Stimulated activated CD4-positive, alpha-beta T cell treated with anti-CD3 and anti-CD28 coated beads, Interleukin-2, amount 100 ng/mL, for 48 hours (primary cell): ENCODE measurements around the gene PLD5.

Experiments
- DNase-seq, 2 donors: peaks; one replicate each; pipeline ENCODE4 v3.0.0-alpha.2; 2020

Gene PLD5

DNA sequence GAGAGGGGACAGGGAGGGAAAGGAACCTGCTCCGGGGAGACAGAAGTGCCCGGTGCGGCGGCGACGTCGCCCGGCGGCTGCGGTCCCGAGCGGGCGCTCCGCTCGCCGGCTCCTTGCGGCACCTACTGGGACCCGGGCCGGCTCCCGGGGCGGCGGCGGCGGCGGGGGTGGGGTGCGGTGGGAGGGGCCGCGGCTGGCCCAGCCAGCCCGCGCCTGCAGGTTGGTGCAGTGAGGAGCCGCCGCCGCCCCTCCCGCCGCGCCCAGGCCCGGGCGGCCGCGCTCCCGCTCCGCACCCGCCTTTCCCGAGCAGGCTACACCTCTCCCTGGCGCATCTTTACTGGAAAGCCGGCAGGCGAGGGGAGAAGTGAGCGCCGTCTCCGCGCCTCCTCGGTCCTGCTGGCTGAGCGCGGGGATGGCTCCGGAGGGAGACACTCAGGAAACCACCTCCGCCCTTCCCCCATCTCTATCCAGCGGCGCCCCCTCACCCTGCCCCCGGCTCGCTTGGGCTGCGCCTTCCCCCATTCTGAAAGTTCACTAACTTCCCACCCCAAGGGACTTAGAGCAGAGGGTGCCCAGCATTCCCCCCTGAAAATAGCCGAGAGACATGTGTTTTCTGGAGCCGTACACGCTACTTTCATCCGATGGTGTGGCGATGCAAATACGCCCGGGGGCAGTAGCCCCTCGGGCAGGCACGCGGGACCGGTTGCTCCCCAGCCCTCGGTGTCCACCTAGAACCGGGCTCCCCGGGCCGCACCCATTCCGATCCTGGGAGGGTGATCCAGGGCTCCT, at the start of gene PLD5:
Gene PLD5 (minus strand): TSS at position 127 of the 789 bp plus-strand sequence.
- DNase-seq = no peak

DNA sequence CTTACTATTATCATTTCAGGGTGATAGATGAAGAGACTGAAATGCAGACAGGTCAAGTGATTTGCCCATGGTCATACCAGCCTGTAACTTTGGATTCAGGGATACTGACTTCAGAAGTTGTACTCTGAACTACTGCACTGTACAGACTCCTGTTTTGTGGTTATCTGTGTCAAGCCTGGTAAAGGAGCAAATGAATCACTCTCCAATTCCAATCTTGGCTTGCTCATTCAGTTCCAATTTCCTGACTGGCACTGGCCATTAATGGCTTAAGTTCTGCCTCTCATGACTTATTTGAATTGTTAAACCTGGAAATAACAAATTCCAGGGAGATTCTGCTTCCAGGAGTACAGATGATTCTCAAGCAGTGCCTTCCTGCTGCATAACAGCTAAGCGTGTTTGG, 45.4 kb upstream of the PLD5 start:
- DNase-seq = no peak

DNA sequence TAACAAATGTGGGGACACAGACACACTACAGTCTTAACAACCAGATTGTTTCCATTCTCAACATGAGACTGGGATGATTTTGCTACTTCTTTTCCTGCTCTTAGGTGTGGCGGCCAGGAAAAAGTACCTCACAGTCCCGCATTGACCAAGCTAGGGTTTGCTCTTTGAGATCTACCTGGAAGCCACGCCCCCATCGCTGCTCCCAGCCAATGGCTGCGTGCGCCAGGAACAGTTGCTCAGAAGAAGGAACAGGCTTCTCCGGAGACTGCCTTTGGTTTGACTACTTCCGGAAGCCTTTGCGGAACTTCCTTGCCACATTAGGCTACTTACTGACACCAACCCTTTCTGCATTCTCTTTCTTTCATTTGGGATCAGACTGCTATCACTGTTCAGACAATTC, 44.2 kb upstream of the PLD5 start:
- no peak for DNase-seq

DNA sequence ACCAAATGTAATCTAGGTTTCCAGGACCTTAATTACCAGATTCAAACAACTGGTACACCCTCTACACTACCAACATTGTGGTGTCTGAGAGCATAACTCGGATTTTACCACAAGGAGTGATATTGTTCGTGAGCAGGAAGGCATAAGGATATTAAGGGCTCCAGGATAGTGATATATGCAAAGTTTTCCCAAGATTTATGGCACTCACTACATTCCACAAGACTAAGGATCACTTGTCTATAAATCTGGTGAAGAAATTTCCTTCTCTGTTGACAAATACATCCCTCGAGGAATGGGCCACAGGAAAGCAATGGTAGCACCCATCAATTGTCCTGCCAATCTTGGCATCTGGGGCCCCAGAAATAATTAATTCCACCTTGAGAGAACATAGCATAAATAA, 43.1 kb upstream of the PLD5 start:
- DNase-seq = no peak

DNA sequence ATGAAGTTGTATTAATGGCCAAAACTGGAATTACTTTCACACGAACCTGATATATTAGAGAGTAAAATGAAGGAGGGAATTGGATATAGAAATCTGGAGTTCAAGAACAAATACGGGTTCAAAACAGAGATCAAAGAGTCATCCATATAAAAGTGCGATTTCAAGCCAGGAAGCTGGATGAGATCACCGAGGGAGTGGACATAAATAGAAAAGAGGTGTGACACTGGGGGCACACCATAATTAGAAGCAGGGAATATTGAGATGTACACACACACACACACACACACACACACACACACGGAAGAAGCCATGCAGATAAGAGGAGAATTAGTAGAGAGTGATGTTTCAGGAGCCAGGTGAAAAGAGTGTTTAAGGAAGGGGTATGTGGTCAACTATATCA, 32.3 kb upstream of the PLD5 start:
- no peak for DNase-seq

DNA sequence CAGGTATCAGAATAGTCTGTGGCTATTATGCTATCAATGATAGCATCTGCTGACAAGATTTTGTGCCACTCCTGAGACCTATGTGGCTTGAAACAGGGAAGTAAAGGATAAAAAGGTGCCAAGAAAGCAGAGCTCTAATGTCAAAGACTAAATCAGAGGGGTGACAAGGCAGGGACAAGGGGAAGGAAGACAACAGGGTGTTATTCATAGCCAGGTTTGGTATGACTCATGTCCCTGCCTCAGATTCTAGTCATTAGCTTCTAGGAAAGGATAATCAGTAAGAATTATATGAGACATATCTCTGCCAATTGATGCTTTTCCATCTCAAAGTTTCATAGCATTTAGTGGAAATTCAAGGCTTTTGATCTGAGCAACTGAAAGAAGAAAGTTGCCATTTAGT, 31.8 kb upstream of the PLD5 start:
- no peak for DNase-seq

DNA sequence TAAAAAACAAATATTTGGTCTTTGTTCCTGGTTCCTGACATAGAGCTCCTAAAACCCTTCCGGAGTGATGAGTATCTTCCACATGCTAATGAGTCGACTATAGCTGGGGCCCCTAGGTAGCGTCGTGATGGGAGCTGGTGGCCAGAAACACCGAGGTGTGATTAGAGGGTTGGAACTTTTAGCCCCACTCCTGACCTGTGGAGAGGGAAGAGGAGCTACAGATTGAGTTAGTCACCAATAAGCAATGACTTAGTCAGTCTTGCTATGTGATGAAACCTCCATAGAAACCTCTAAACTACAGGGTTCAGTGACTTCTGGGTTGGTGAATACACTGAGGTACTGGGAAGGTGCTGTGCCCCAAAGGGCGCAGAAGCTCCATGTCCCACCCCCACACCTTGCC, 30.1 kb upstream of the PLD5 start:
- no peak for DNase-seq

DNA sequence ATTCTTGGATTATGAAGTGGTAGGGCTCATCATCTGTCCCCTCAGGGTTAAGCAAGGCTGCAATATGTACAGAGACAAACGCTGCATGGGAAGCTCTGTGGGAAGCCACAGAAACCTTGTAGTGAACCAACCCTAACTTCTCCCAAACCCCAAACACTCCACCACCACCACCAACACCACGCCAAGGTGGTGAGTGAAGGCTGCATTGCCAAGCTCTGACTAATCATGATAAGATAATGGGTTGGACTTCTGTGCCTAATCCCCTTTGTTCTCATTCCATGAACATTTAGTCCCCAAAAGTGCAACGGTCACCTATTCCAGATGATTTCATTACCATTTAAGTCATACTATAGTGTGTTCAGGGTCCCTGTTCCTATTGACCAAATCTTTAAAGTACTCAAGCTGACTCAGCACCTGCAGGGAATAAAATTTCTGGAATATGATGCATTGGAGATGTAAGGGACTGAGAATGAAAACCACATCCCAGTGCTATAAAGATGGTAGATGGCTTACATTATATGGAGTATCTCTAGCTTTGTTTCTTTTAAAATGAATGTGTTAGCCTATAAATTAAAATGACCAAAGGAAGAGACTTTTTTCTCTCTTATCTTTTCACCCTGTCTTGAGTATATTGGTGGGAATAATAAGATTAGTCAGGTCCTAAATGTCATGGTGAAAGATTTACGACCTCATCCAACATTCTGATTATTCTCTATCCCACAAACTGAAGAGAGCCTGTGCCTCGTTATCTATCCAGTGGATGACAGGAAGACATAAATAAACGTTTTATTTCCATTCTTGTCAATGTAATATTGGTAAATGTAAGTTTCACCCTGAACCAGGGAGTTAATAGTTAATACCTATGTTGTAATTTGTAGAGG, 22.6 kb upstream of the PLD5 start:
- no peak for DNase-seq

DNA sequence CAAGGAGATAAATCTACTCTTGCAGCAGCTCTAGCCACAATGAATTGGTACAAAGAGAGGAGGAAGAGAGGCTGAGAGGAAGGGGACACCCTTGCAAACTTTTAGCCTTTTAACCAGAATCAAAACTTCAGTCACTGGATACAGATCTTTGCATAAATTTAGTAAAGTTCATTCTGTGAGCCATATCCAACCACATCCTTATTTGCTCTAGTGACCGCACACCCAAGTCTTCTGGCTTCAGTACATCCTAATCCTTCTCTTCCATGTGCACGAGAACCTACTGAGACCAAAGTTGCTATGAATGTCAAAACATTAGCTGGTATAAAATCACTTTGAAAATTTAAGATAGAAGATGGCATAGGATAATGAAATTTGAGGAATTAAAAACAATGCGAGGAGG, 21.9 kb upstream of the PLD5 start:
- DNase-seq = no peak

DNA sequence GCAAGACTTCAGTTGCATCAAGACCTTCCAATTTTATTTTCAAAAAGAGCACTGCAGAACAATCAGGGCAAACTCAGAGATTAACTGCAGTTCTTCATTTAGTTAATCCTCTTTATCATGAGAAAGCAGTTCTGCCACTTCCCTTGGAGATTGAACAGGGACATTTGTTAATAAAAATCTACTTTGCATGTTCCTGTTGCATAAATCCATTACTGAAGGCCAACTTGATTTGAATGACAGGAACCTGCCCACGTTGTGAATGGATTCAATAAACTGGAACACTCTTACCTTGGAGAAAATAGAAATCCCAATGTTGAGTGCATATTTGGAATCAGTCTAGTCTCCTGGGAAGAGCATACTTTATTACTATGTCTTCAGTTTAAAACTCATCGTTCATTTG, 19.6 kb upstream of the PLD5 start:
- DNase-seq = no peak

DNA sequence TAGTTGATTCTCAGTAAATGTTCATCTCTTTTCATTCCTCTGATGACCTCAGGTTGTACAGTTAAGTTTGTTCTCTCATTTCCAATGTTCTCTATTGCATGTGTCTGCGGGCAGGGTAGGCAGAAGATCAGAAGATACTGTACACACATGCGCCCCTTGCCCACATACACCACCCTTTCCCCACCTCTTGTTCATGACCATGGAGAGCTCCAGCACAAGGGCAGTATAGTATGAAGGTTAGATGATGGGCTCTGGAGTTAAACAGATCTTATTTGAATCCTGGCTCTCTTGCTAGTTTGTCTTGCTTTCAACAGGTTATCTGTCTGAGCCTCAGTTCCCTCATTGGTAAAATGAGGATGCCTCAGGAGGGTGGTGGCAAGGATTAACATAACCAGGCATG, 17.8 kb upstream of the PLD5 start:
- no peak for DNase-seq

DNA sequence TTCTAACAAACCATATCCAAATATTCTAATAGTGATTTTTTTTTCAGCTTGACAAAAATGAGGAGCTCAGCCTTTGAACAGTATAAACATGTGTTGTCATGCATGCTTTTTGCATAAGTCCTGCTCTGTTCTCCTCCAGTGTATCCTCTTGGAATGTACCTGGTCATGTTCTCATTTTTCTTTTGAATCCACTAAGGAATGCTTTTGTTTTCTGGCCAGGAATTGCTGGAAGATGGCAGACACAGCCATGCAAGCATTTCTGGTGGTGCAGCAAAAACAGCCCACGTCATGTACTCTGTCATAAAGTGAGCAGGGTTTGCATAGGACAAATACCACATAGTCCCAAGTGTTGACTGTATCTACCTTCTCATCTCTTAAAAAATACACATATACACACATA, 11.5 kb upstream of the PLD5 start:
- no peak for DNase-seq

DNA sequence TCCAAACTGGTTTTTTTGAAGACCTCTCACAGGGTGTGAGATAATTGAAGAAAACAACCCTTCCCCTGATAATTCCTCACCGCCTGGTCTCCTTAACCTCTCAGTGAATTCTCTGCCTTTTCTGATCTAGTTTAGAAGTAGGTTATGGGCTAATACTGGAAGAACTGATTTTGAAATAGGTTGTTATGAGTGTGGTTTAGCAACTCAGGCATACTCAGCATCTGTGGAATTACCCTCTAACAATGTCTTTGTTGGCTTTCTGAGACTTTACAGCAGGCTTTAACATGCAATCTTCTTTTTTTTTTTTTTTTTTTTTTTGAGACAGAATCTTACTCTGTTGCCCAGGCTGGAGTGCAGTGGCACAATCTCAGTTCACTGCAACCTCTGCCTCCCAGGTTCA, 10.3 kb upstream of the PLD5 start:
- DNase-seq = no peak

DNA sequence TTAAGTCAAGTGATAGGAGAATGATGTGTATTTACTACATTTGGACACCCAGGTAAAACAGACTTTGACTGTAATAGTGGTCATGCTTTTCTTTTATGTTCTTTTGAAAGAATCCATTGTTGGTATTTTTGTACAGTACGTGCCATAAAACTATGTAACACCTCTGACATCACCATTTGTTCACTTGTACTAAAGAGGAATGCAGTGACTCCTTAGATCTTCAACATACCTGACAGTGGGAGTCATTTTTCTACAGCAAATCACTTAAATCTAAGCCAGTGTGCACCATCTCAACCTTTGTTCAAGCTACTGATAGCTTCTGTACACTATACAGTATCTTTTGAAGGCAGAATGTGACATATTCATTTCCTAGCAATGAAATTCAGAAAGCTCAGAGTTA, 6.3 kb upstream of the PLD5 start:
- DNase-seq = no peak

DNA sequence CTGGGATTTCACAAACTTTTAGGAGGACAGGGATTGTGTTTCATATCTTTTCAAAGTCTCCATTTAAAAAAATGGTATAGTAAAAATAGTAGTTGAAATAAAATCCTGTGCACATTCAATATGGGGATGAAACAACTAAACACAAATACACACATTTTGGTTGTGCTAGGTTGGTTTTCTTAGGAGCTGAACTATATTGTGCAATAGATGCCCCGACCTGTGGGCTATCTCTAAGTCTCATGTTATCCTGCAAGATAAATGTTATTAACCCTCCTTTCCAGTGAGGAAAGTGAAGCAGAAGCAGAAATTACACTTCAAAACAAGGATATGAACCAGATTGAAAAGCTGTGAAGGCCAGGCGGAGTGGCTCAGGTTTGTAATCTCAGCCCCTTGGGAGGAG, 1.3 kb upstream of the PLD5 start:
- no peak for DNase-seq

DNA sequence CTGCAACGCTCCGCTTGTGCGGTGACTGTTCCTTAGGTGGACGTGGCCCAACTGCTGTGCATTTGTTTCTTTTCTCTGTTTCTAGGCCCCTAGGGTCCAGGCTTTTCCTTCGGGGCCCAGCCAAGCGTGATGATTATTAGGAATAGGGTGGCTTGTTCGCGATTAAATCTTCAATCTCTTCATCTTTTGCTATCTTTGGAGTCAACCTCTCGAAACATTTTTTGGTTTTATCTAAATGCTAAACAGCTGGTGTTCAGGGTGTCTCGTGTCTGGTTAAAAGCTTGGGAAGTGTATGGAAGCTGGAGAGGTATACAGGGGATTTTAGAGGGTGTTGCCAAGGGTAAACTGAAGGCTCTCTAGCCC, 844 bp upstream of the PLD5 start:
- no peak for DNase-seq

DNA sequence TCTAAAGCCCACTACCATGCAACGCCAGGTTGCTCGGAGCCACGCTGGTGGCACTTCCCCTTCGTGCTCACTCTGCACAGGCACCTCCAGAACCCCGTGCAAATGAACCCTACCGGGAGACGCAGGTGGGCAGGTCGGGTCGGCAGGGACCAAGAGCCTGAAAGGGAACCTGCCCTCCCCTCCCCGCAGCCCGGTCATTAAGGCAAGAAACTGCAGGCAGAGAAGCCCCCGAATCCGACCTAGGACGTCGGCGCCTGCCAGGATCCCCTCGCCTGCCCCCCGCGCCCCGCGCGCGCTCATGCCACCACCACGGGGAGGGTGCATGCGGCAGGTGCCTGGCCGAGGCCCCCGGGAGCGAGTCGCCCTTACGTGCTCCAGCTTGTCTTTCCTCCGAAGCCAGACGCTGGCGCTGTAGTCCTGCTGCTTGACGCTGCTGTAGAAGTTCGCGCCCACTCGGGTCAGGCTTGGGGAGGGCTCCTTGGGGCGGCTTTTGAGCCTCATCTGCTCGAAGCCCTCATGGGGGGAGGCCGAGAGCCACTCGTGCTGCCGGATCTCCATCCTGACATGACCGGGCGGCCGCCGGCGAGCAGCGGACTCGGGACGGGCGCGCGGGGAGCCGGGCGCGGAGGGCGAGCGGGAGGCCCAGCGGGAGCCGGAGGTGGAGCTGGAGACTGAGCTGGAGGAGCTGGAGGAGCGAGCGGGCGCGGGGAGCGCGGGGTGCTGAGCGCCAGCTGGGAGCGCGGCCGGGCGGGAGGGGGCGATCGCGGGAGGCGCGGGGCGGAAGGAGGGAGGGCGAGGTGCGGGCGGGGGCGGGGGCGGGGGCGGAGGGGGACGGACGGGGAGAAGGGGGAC, 552 bp downstream of the PLD5 start:
- no peak for DNase-seq

DNA sequence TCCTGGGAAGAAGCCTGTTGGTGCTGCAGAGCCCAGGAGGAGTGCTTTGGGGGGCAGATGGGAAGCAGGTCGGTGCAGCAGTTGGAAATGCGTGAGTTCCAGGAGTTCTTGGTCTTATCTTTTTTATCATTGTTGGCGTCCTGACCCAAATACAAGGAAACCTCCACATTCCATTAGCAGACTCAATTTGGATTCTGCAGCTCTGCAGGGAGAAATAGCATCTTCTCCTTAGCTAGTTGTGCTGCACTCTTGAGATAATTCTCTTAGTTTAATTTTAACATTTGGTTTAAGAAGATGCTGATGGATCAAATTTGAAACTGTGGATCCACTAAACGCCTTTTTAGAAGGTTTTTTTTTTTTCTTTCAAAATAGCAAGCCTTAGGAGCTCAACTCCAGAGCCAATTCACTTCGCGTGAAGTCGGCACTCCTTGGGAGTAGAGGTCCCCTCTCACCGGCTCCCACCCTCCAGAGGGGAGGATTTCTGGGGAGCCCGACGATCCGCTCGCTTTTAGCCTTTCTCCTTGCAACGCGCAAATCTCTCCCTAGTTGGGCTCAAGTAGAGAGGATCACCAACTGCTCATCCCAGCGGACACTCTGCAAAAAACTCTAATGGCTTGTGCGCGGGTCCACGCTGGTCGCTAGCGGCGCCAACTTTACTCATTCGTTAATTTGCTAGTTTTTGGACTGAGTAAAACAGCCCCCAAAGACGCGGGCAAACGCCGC, 1.3 kb downstream of the PLD5 start:
- DNase-seq = no peak

DNA sequence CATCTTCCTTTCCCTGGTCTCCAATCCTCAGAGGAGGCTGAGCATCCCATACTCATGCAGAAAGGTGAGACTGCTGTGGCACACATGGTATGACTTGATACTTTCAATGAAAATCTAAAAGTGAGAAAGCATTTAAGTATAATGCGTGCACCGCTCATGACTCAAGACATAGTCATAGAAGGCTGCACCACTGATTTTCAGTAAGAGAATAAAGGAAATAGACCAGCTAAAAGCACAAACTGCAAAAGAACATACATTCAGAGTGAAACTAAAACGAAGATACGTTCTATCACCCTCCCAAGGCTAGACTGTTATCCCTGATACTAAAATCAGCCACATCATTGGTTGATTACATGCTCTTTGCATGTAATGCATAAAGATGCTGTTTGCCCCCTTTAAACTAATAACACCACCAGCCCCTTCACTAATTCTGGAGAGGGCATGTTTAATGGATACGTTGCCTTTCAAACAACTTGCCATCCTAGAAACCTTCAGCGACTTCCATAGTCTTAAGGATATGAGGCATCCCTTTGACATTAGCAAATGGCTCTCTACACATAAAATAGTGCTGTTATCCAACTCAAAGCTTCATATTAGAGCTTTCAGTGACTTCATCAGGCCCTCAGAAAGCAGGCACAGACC, 2.1 kb downstream of the PLD5 start:
- DNase-seq = no peak

DNA sequence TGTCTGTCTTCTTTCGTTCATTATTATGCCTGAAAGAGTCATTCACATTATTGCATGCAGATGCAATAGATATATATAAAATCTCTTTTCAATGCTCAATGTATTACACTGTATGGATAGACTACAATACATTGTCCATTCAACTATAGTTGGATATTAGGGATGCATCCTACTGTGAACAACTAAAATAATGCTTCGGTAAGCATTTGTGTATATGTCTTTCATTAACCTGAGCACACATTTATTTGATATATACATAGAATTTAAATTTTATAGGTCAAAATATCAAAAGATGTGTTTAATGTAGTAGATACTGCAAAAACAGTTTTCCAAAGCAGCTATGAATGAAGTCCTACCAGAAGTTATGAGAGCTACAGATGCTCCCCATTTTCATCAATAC, 8.9 kb downstream of the PLD5 start:
- DNase-seq = no peak

DNA sequence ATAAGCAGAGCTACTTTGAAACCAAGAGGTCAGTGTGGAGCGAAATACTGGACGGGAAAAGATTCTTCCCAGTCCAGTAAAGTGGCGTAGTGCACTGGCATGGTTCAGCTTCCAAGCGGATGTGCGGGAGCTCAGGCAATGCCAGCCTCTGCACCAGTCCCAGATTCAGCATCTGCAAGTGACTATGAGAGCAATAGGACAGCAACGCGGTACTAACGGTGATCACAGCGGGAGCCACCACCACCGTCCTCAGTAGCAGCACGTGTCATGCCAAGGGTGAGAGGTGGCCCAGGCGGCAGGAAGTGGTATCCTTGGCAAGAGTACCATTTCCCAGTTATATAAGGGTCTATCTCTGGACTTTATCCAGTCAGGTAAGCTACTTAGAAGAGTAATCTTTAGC, 17.8 kb downstream of the PLD5 start:
- no peak for DNase-seq

DNA sequence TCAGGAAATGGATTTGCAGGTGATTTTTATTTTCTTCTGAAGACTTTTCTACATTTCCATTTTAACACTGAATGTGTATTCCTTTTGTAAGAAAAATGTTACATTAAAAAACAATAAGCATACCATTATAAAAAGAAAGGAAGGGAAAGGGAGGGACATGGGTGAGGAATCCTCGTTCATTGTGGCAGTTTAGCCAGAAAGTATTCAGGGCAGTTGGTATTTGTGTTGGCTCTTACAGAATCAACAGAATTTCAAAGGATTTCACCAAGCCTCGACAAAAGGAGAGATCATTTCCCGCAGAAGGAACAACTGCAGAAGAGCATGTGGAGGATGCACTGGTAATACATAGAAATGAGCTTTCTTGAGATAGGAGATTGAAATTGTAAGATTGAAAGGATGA, 35.0 kb downstream of the PLD5 start:
- DNase-seq = no peak
